Sigmoid colon (tissue), 7 donors: ENCODE results near the gene TMPRSS9. TPM values are rescaled to one million over a fixed set of nuclear protein-coding genes. Genes with fewer than 3 reads are reported as not detected.
A peak's percentile ranks its signal among the peaks of the same experiment; 100 is the strongest.
"Not testable (repeated sequence)": the region's sequence is repeated elsewhere in the genome, so short reads cannot be mapped to it uniquely, and the experiment has no call there.

ENCODE experiments used
- DNase-seq: peaks from one replicate; pipeline ENCODE4 v3.0.0-alpha.2; 2019
- H3K27ac ChIP-seq, 4 donors: fragments of 200-600 bp; sonication (generic); one replicate each; pipeline ENCODE4 v1.5.1; 2016 to 2019; ENCODE audit warnings: mild to moderate bottlenecking in 1 of 4
- H3K27me3 ChIP-seq, 3 donors: fragments of 200-600 bp; sonication (generic); one replicate each; pipeline ENCODE4 v1.5.1; 2019; ENCODE audit warnings: mild to moderate bottlenecking in 1 of 3
- H3K36me3 ChIP-seq, 4 donors: fragments of 200-600 bp; sonication (generic); one replicate each; pipeline ENCODE4 v1.5.1; 2016 to 2019
- H3K4me1 ChIP-seq, 4 donors: fragments of 200-600 bp; sonication (generic); one replicate each; pipeline ENCODE4 v1.5.1; 2017 to 2019
- H3K4me3 ChIP-seq, 4 donors: fragments of 200-600 bp; sonication (generic); one replicate each; pipeline ENCODE4 v1.5.1; 2017 to 2019; ENCODE audit warnings: mild to moderate bottlenecking in 2 of 4, moderate library complexity in 1 of 4
- H3K9me3 ChIP-seq, 4 donors: fragments of 200-600 bp in 3 of 4; sonication (generic) in 3 of 4; one replicate each; pipeline versions ENCODE4 v1.5.1 to v1.6.1; 2013 to 2019
- CTCF ChIP-seq, 4 experiments: fragments of 450-650 bp in 3 of 4; fragments of 200-600 bp in 1 of 4; IDR thresholded peaks; one replicate each; pipeline ENCODE4 v1.5.1; 2016 to 2019; ENCODE audit warnings: antibody characterized with exemption in 4 of 4, mild to moderate bottlenecking in 3 of 4, moderate library complexity in 2 of 4
- EP300 ChIP-seq, 4 donors: sonication (generic); formaldehyde crosslinking; IDR thresholded peaks; one replicate each; pipeline ENCODE4 v1.6.1; 2017; ENCODE audit warnings: antibody characterized with exemption in 4 of 4
- POLR2A ChIP-seq, 2 donors: fragments of 450-650 bp; IDR thresholded peaks; one replicate each; pipeline ENCODE4 v1.6.1; 2016; ENCODE audit warnings: antibody characterized with exemption in 2 of 2, mild to moderate bottlenecking in 2 of 2, moderate library complexity in 2 of 2
- POLR2AphosphoS5 ChIP-seq, 4 donors: sonication (generic); formaldehyde crosslinking; IDR thresholded peaks; one replicate each; pipeline ENCODE4 v1.6.1; 2017; ENCODE audit warnings: antibody characterized with exemption in 4 of 4
- WGBS, 2 donors: extraction: QIAGEN DNeasy Blood & Tissue Kit; methylation state at CpG; one replicate each; pipeline ENCODE4 v1.1.7; 2013; 5-methylcytosine and 5-hydroxymethylcytosine counted together
- intact Hi-C: fragments of 100-400 bp; cut with DNase I; formaldehyde crosslinking; loops from one replicate; pipeline ENCODE4 v1.15.1; 2023
- polyA plus RNA-seq, 3 donors: library from polyadenylated mRNA; stranded (reverse); fragments of 200-250 nt; gene quantifications; one replicate each; pipeline ENCODE4 v1.2.3, GENCODE V29; 2013
- total RNA-seq, 4 donors: library from RNA; depleted of rRNA; stranded (reverse); fragments of >200 nt; gene quantifications; one replicate each; pipeline ENCODE4 v1.1.0, GENCODE V29; 2016
- donor health status: healthy with polysubstance abuse.
- donor health status: Bipolar disorder and iron deficiency.
- donor health status: healthy.

Gene TMPRSS9
- total and polyA plus RNA-seq, 7 donors, result 0.16 to 0.68 (median 0.27) TPM; not detected in 3

GRCh38 chr19:2469102-2469914 is 109.2 kb downstream of the TMPRSS9 start:
- Histone ChIP-seq H3K4me3 (no peak overlapping the region), H3K36me3 (no peaks in the 10 kb centered on the region), H3K4me1 (no peaks in the 10 kb centered on the region), H3K27ac (no peak overlapping the region), H3K27me3 (no peaks in the 10 kb centered on the region), H3K9me3 (no peaks in the 10 kb centered on the region)
- DNase-seq, result no peak
- WGBS, 2 donors, result 52 to 65% methylated on average over 23 of the region's 23 CpGs
- TF ChIP-seq POLR2A (IDR thresholded peaks at IDR 0.05) (no peak), CTCF (IDR thresholded peaks at IDR 0.05) (no peak), POLR2AphosphoS5 (IDR thresholded peaks at IDR 0.05) (no peak), EP300 (IDR thresholded peaks at IDR 0.05) (no peak)
- intact Hi-C loops, result no loop called here

- DNase-seq, H3K36me3 ChIP-seq, H3K27ac ChIP-seq, H3K27me3 ChIP-seq, H3K9me3 ChIP-seq, H3K4me1 ChIP-seq, intact Hi-C loops, H3K4me3 ChIP-seq: not testable (repeated sequence)
- 86 to 88% methylated on average over 8 of the region's 8 CpGs for WGBS, 2 donors
Measured at GRCh38 chr19:2469915-2470200, 109.8 kb downstream of the TMPRSS9 start.

GRCh38 chr19:2474232-2475017 is 114.4 kb downstream of the TMPRSS9 start:
- WGBS, 2 donors, result 3 to 7% methylated on average over 60 of the region's 60 CpGs
- TF ChIP-seq POLR2AphosphoS5 (IDR thresholded peaks at IDR 0.05) (peak in 3 of 4 donors; percentile 55 to 73 (median 62)), EP300 (IDR thresholded peaks at IDR 0.05) (peak in 2 of 4 donors; percentile 8 to 20), CTCF (IDR thresholded peaks at IDR 0.05) (peak; percentile 94 to 100 (median 98)), POLR2A (IDR thresholded peaks at IDR 0.05) (no peak)
- intact Hi-C loops, result loop anchor here (1.0 kb wide), 2 partner anchors 105 to 137 kb away; no protein-coding TSS in a partner anchor
- H3K4me3 ChIP-seq, result peak overlapping the region; percentile 35 to 94 (median 82)
- no peaks in the 10 kb centered on the region for H3K9me3 ChIP-seq
- peaks cover 0 to 33% (median 20%) of the 10 kb centered on the region in 4 donors for H3K4me1 ChIP-seq
- no peaks in the 10 kb centered on the region for H3K27me3 ChIP-seq
- H3K36me3 ChIP-seq, result peaks cover 0 to 14% (median 4%) of the 10 kb centered on the region in 4 donors
- DNase-seq, result peak; percentile 92
- peak overlapping the region; percentile 91 to 96 (median 94) for H3K27ac ChIP-seq

GRCh38 chr19:2475018-2475701 is 115.1 kb downstream of the TMPRSS9 start:
- intact Hi-C loops, result loop anchor here (1.0 kb wide), 1 partner anchor 136 kb away; no protein-coding TSS in a partner anchor
- DNase-seq, result peak; percentile 82
- Histone ChIP-seq H3K4me3 (peak overlapping the region; percentile 35 to 94 (median 82)), H3K9me3 (no peaks in the 10 kb centered on the region), H3K27me3 (no peaks in the 10 kb centered on the region), H3K4me1 (peaks cover 0 to 35% (median 20%) of the 10 kb centered on the region in 4 donors), H3K27ac (peak overlapping the region; percentile 91 to 96 (median 94)), H3K36me3 (peaks cover 0 to 14% (median 4%) of the 10 kb centered on the region in 4 donors)
- WGBS, 2 donors, result 1% methylated on average over 45 of the region's 45 CpGs
- TF ChIP-seq EP300 (IDR thresholded peaks at IDR 0.05) (no peak), CTCF (IDR thresholded peaks at IDR 0.05) (no peak), POLR2AphosphoS5 (IDR thresholded peaks at IDR 0.05) (peak in 1 of 4 donors; percentile 0)

Other genes starting within 250 kb of the TMPRSS9 start
- 10 to 100 TPM; 43.1 to 83.1 (median 51.2) TPM for gene AP3D1, start 208.7 kb upstream of the TMPRSS9 start, total RNA-seq
- gene AP3D1, start 208.7 kb upstream of the TMPRSS9 start, polyA plus RNA-seq, result 100 to 1,000 TPM in 1 of 3 donors, 10 to 100 TPM in 2; 47.4 to 127 (median 72.6) TPM
- 1 to 10 TPM; 4.6 to 8.0 (median 6.3) TPM for gene DOT1L, start 196.3 kb upstream of the TMPRSS9 start, total RNA-seq
- gene DOT1L, start 196.3 kb upstream of the TMPRSS9 start, polyA plus RNA-seq, result 10 to 100 TPM in 2 of 3 donors, 1 to 10 TPM in 1; 6.9 to 26.0 (median 12.6) TPM
- 10 to 100 TPM; 40.7 to 57.3 (median 42.8) TPM for gene PLEKHJ1, start 123.9 kb upstream of the TMPRSS9 start, total RNA-seq
- gene PLEKHJ1, start 123.9 kb upstream of the TMPRSS9 start, polyA plus RNA-seq, result 100 to 1,000 TPM; 228 to 255 (median 247) TPM
- gene SF3A2, start 123.4 kb upstream of the TMPRSS9 start, total RNA-seq, result 10 to 100 TPM; 17.5 to 59.8 (median 24.4) TPM
- gene SF3A2, start 123.4 kb upstream of the TMPRSS9 start, polyA plus RNA-seq, result 10 to 100 TPM; 16.9 to 61.3 (median 26.4) TPM
- 1 to 10 TPM in 2 of 4 donors, under 1 TPM in 1, not detected in 1; 0.99 to 1.9 (median 1.8) TPM for gene AMH, start 110.9 kb upstream of the TMPRSS9 start, total RNA-seq
- 1 to 10 TPM in 1 of 3 donors, under 1 TPM in 1, not detected in 1; 0.69 to 3.3 TPM for gene AMH, start 110.9 kb upstream of the TMPRSS9 start, polyA plus RNA-seq
- gene JSRP1, start 103.8 kb upstream of the TMPRSS9 start, total RNA-seq, result under 1 TPM in 1 of 4 donors, not detected in 3; 0.36 TPM
- gene JSRP1, start 103.8 kb upstream of the TMPRSS9 start, polyA plus RNA-seq, result 1 to 10 TPM in 2 of 3 donors, not detected in 1; 1.0 to 1.6 TPM
- under 1 TPM; 0.41 to 0.82 (median 0.63) TPM for gene PEAK3, start 78.1 kb upstream of the TMPRSS9 start, total RNA-seq
- gene PEAK3, start 78.1 kb upstream of the TMPRSS9 start, polyA plus RNA-seq, result under 1 TPM; under 0.01 to 0.74 (median 0.46) TPM
- gene LINGO3, start 52.1 kb upstream of the TMPRSS9 start, total RNA-seq, result under 1 TPM in 1 of 4 donors, not detected in 3; 0.14 TPM
- gene LINGO3, start 52.1 kb upstream of the TMPRSS9 start, polyA plus RNA-seq, result under 1 TPM in 1 of 3 donors, not detected in 2; 0.70 TPM
- 100 to 1,000 TPM in 2 of 4 donors, 10 to 100 TPM in 2; 51.5 to 139 (median 100) TPM for gene LSM7, start 31.7 kb upstream of the TMPRSS9 start, total RNA-seq
- 100 to 1,000 TPM; 234 to 427 (median 235) TPM for gene LSM7, start 31.7 kb upstream of the TMPRSS9 start, polyA plus RNA-seq
- gene SPPL2B, start 31.6 kb upstream of the TMPRSS9 start, total RNA-seq, result 10 to 100 TPM; 14.6 to 47.4 (median 24.0) TPM
- 100 to 1,000 TPM in 1 of 3 donors, 10 to 100 TPM in 1, 1 to 10 TPM in 1; 6.0 to 145 (median 12.0) TPM for gene SPPL2B, start 31.6 kb upstream of the TMPRSS9 start, polyA plus RNA-seq
- gene TIMM13, start 67.3 kb downstream of the TMPRSS9 start, total RNA-seq, result 10 to 100 TPM; 23.6 to 29.3 (median 26.3) TPM
- gene TIMM13, start 67.3 kb downstream of the TMPRSS9 start, polyA plus RNA-seq, result 100 to 1,000 TPM in 2 of 3 donors, 10 to 100 TPM in 1; 92.2 to 135 (median 101) TPM
- gene LMNB2, start 96.7 kb downstream of the TMPRSS9 start, total RNA-seq, result 10 to 100 TPM in 3 of 4 donors, 1 to 10 TPM in 1; 7.4 to 19.7 (median 12.6) TPM
- gene LMNB2, start 96.7 kb downstream of the TMPRSS9 start, polyA plus RNA-seq, result 10 to 100 TPM; 15.0 to 74.4 (median 20.3) TPM
- gene GADD45B, start 115.9 kb downstream of the TMPRSS9 start, total RNA-seq, result 100 to 1,000 TPM in 2 of 4 donors, 10 to 100 TPM in 2; 82.0 to 708 (median 108) TPM
- gene GADD45B, start 115.9 kb downstream of the TMPRSS9 start, polyA plus RNA-seq, result 10 to 100 TPM; 25.0 to 56.3 (median 54.7) TPM